Ovary (tissue), 3 donors: ENCODE measurements around the gene IGBP1.

Experiments
- CTCF ChIP-seq, 3 donors: fragments of 450-650 bp in 2 of 3; fragments of 200-600 bp in 1 of 3; IDR thresholded peaks; one replicate each; pipeline versions ENCODE4 v1.5.1 to v1.8.0; 2016 to 2022; ENCODE audit warnings: antibody characterized with exemption in 3 of 3, mild to moderate bottlenecking in 1 of 3
- EP300 ChIP-seq: sonication (generic); formaldehyde crosslinking; IDR thresholded peaks from one replicate; pipeline ENCODE4 v1.6.1; 2017; ENCODE audit warnings: antibody characterized with exemption
- donor health status: DM: no; HTN: no; CAD: no.

GRCh38 chrX:70096052-70096451, 37.2 kb upstream of the IGBP1 start:
- TF ChIP-seq CTCF (IDR thresholded peaks at IDR 0.05) (no peak), EP300 (no peak)
